MM.1S (cell line): ENCODE measurements around the gene NPTX1.

Source experiments
- EZH2 ChIP-seq: fragments of 300-600 bp; sonication (generic); optimal IDR thresholded peaks from 2 replicates; pipeline ENCODE3; 2017; ENCODE audit warnings: low read depth, mild to moderate bottlenecking, antibody characterized with exemption, low read length, mixed read lengths
- EZH2phosphoT487 ChIP-seq: fragments of 300-600 bp; sonication (generic); IDR thresholded peaks from 2 replicates; pipeline ENCODE4 v1.6.1; 2018; ENCODE audit warnings: antibody characterized with exemption, low read length
- TF ChIP-seq, protein P1 (sequence below): fragments of 300-600 bp; sonication (generic); IDR thresholded peaks from 2 replicates; pipeline ENCODE4 v1.5.1; 2016; ENCODE audit warnings: antibody characterized with exemption, low read length, mixed read lengths

DNA sequence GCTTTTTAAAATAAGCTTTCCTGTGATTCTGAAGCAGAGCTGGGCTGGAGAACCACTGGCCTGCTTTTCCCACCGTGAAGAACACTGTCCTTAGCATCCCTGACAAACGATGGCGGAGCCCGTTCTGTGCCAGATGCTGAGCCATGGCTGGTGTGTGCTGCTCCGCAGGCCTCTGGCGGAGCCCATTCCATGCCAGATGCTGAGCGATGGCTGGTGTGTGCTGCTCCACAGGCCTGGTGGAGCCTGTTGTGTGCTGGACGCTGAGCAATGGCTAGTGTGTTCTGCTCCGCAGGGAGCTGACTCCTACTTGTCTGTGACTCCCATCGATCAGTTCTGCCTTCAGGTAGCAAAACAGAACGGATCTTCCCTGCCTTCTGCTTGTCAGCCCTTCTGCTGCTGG, 57.2 kb downstream of the NPTX1 start:
- TF ChIP-seq EZH2 (no peak), EZH2phosphoT487 (no peak)
- TF ChIP-seq, protein P1, sequence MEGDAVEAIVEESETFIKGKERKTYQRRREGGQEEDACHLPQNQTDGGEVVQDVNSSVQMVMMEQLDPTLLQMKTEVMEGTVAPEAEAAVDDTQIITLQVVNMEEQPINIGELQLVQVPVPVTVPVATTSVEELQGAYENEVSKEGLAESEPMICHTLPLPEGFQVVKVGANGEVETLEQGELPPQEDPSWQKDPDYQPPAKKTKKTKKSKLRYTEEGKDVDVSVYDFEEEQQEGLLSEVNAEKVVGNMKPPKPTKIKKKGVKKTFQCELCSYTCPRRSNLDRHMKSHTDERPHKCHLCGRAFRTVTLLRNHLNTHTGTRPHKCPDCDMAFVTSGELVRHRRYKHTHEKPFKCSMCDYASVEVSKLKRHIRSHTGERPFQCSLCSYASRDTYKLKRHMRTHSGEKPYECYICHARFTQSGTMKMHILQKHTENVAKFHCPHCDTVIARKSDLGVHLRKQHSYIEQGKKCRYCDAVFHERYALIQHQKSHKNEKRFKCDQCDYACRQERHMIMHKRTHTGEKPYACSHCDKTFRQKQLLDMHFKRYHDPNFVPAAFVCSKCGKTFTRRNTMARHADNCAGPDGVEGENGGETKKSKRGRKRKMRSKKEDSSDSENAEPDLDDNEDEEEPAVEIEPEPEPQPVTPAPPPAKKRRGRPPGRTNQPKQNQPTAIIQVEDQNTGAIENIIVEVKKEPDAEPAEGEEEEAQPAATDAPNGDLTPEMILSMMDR = no peak
